Smooth muscle cell (in vitro differentiated cells): ENCODE measurements around the gene SPATA21. TPM values are rescaled to one million over a fixed set of nuclear protein-coding genes. Genes with fewer than 3 reads are reported as not detected.

Source experiments
- DNase-seq: peaks from one replicate; lab custom pipeline; 2025; ENCODE audit not compliant: unreplicated experiment; lab: John Stamatoyannopoulos, UW
- H2AFZ ChIP-seq: fragments of 200-600 bp; sonication (generic); 2 replicates; pipeline ENCODE4 v1.6.0; 2016; ENCODE audit warnings: antibody characterized with exemption, low read depth, mild to moderate bottlenecking
- H3F3A ChIP-seq: fragments of 200-600 bp; sonication (generic); 2 replicates; pipeline ENCODE4 v1.6.0; 2017; ENCODE audit warnings: antibody characterized with exemption, low read depth
- H3K27ac ChIP-seq: fragments of 200-600 bp; sonication (generic); 2 replicates; pipeline ENCODE4 v1.5.1; 2016; ENCODE audit warnings: low read depth, mild to moderate bottlenecking
- H3K27me3 ChIP-seq: fragments of 200-600 bp; sonication (generic); 2 replicates; pipeline ENCODE4 v1.6.1; 2016; ENCODE audit warnings: low read depth, mild to moderate bottlenecking
- H3K36me3 ChIP-seq: fragments of 200-600 bp; sonication (generic); 2 replicates; pipeline ENCODE4 v1.5.1; 2016; ENCODE audit warnings: low read depth
- H3K4me1 ChIP-seq: fragments of 200-600 bp; sonication (generic); 2 replicates; pipeline ENCODE4 v1.5.1; 2016; ENCODE audit warnings: low read depth
- H3K4me2 ChIP-seq: fragments of 200-600 bp; sonication (generic); 2 replicates; pipeline ENCODE4 v1.6.0; 2016; ENCODE audit warnings: mild to moderate bottlenecking
- H3K4me3 ChIP-seq: fragments of 200-600 bp; sonication (generic); 2 replicates; pipeline ENCODE4 v1.5.1; 2016; ENCODE audit warnings: mild to moderate bottlenecking
- H3K79me2 ChIP-seq: fragments of 200-600 bp; sonication (generic); 2 replicates; pipeline ENCODE4 v1.6.0; 2016; ENCODE audit warnings: low read depth, mild to moderate bottlenecking
- H3K9ac ChIP-seq: fragments of 200-600 bp; sonication (generic); 2 replicates; pipeline ENCODE4 v1.6.0; 2016; ENCODE audit warnings: low read depth
- H3K9me3 ChIP-seq: fragments of 200-600 bp; sonication (generic); replicated peaks from 2 replicates; pipeline ENCODE4 v1.5.1; 2016; ENCODE audit warnings: low read depth
- H4K20me1 ChIP-seq: fragments of 200-600 bp; sonication (generic); 2 replicates; pipeline ENCODE4 v1.6.0; 2016; ENCODE audit warnings: low read depth
- CTCF ChIP-seq: fragments of 200-600 bp; sonication (generic); IDR thresholded peaks from 2 replicates; pipeline ENCODE4 v1.5.1; 2017; ENCODE audit warnings: borderline replicate concordance, mild to moderate bottlenecking, antibody characterized with exemption; ENCODE audit not compliant: insufficient read depth, poor library complexity, severe bottlenecking
- WGBS: methylation state at CpG from one replicate; pipeline ENCODE4 v1.1.7; 2016; ENCODE audit warnings: low lambda C conversion rate; 5-methylcytosine and 5-hydroxymethylcytosine counted together
- polyA plus RNA-seq: library from polyadenylated mRNA; unstranded; fragments of >200 nt; fragmentation: Nextera tagmentation; extraction: Ambion mirVana; gene quantifications from 2 replicates; pipeline ENCODE4 v1.2.1, GENCODE V29; 2016
- total RNA-seq: library from RNA; depleted of rRNA; stranded (reverse); fragments of >200 nt; gene quantifications from 2 replicates; pipeline ENCODE4 v1.2.3, GENCODE V29; 2014

SPATA21 gene
- total and polyA plus RNA-seq, 2 experiments from 2014 or later, result not detected

GRCh38 chr1:16386454-16387113 is 50.6 kb downstream of the SPATA21 start:
- Histone ChIP-seq H3K4me3 (no peak overlapping the region), H3K27me3 (no peaks in the 10 kb centered on the region), H3K9ac (no peak overlapping the region), H3K4me2 (no peak overlapping the region), H3K79me2 (peaks cover 100% of the 10 kb centered on the region), H3K27ac (peak overlapping the region; percentile 11), H4K20me1 (peaks cover 100% of the 10 kb centered on the region), H3K9me3 (no peaks in the 10 kb centered on the region), H3K36me3 (no peaks in the 10 kb centered on the region), H3K4me1 (no peaks in the 10 kb centered on the region), H3F3A (no peaks in the 10 kb centered on the region), H2AFZ (no peak overlapping the region)
- DNase-seq, result no peak
- WGBS, result 97% methylated on average over 5 of the region's 5 CpGs
- TF ChIP-seq CTCF, result no peak

- Histone ChIP-seq H4K20me1 (peaks cover 100% of the 10 kb centered on the region), H3K4me1 (no peaks in the 10 kb centered on the region), H3K9ac (no peak overlapping the region), H3K9me3 (no peaks in the 10 kb centered on the region), H3K27ac (peak overlapping the region; percentile 11), H3K4me3 (no peak overlapping the region), H2AFZ (no peak overlapping the region), H3K79me2 (peaks cover 100% of the 10 kb centered on the region), H3F3A (no peaks in the 10 kb centered on the region), H3K27me3 (no peaks in the 10 kb centered on the region), H3K36me3 (no peaks in the 10 kb centered on the region), H3K4me2 (no peak overlapping the region)
- WGBS, result 92% methylated on average over 9 of the region's 9 CpGs
- TF ChIP-seq CTCF, result no peak
- DNase-seq, result no peak
Measured at GRCh38 chr1:16385659-16386453, 51.4 kb downstream of the SPATA21 start.

GRCh38 chr1:16383888-16384287 is 53.3 kb downstream of the SPATA21 start:
- WGBS, result 93% methylated on average over 5 of the region's 5 CpGs
- Histone ChIP-seq H3K4me1 (no peaks in the 10 kb centered on the region), H3K9ac (no peak overlapping the region)

More at GRCh38 chr1:16383888-16384287, 53.3 kb downstream of the SPATA21 start:
- Histone ChIP-seq H3K9me3 (no peaks in the 10 kb centered on the region), H3K27me3 (no peaks in the 10 kb centered on the region), H2AFZ (no peak overlapping the region), H3K27ac (no peak overlapping the region), H3K4me2 (no peak overlapping the region), H4K20me1 (peaks cover 100% of the 10 kb centered on the region), H3K36me3 (no peaks in the 10 kb centered on the region), H3F3A (no peaks in the 10 kb centered on the region), H3K79me2 (peaks cover 100% of the 10 kb centered on the region), H3K4me3 (no peak overlapping the region)
- no peak for DNase-seq
- TF ChIP-seq CTCF, result no peak
